ENCODE measurements around the gene MUCL3. TPM values are rescaled to one million over a fixed set of nuclear protein-coding genes. Genes with fewer than 3 reads are reported as not detected.

MUCL3 gene
- total RNA-seq, 4 donors from 2014 or later = 0.18 TPM; not detected in 3

DNA sequence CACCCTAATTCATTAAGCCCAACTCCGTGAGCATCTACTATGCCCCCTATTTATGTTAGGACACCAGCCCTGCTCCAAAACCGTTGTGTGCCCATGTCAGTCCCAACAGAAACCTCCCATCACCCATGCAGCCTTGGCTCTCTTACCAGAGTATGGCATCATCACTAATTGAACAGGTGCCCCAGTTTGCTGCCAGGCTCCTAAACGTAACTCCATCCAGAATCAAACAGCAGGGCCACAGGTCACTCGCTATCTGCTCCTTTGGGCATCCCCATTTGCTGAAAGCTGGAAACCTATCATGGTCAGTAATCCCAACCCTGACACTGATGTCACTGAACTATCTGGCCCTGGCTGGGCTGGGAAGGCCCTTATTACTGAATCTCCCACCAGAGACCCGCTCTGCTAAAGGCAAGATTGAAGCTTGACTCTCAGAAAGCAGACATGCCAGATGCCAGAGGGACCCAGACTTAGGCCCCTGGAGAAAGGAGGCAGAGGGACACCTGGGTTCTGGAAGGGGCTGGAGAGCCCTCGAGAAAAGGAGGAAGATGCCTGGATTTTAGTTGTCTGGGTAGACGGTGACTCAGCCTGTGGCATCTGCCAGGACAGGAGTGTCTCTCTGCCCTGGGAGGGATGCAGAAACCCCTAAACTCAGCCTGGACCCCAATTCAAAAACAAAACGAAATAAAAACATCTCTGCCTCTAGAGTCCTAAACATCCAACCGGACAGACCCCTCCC is 14.0 kb downstream of the MUCL3 start:
- Histone ChIP-seq H3K27ac (peak overlapping the region in 1 of 4 donors; percentile 59), H3K4me1 (peaks cover 0 to 15% (median 3%) of the 10 kb centered on the region in 4 donors), H3K4me3 (peak overlapping the region; percentile 32 to 49 (median 46)), H3K9me3 (no peaks in the 10 kb centered on the region), H3K27me3 (no peaks in the 10 kb centered on the region), H3K36me3 (no peaks in the 10 kb centered on the region)
- TF ChIP-seq, protein P1, sequence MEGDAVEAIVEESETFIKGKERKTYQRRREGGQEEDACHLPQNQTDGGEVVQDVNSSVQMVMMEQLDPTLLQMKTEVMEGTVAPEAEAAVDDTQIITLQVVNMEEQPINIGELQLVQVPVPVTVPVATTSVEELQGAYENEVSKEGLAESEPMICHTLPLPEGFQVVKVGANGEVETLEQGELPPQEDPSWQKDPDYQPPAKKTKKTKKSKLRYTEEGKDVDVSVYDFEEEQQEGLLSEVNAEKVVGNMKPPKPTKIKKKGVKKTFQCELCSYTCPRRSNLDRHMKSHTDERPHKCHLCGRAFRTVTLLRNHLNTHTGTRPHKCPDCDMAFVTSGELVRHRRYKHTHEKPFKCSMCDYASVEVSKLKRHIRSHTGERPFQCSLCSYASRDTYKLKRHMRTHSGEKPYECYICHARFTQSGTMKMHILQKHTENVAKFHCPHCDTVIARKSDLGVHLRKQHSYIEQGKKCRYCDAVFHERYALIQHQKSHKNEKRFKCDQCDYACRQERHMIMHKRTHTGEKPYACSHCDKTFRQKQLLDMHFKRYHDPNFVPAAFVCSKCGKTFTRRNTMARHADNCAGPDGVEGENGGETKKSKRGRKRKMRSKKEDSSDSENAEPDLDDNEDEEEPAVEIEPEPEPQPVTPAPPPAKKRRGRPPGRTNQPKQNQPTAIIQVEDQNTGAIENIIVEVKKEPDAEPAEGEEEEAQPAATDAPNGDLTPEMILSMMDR (IDR thresholded peaks at IDR 0.05) = no peak
- TF ChIP-seq POLR2A (IDR thresholded peaks at IDR 0.05) = no peak
- no peak for DNase-seq

GRCh38 chr6:30955367-30956042 is 14.7 kb downstream of the MUCL3 start:
- Histone ChIP-seq H3K4me1 (peaks cover 0 to 15% (median 3%) of the 10 kb centered on the region in 4 donors), H3K36me3 (no peaks in the 10 kb centered on the region), H3K27ac (peak overlapping the region in 2 of 4 donors; percentile 0 to 59), H3K9me3 (no peaks in the 10 kb centered on the region), H3K4me3 (peak overlapping the region; percentile 32 to 49 (median 46)), H3K27me3 (no peaks in the 10 kb centered on the region)
- TF ChIP-seq, protein P1 (IDR thresholded peaks at IDR 0.05) = no peak
- no peak for TF ChIP-seq POLR2A (IDR thresholded peaks at IDR 0.05)
- DNase-seq = peak; percentile 63 to 85 (median 73)

DNA sequence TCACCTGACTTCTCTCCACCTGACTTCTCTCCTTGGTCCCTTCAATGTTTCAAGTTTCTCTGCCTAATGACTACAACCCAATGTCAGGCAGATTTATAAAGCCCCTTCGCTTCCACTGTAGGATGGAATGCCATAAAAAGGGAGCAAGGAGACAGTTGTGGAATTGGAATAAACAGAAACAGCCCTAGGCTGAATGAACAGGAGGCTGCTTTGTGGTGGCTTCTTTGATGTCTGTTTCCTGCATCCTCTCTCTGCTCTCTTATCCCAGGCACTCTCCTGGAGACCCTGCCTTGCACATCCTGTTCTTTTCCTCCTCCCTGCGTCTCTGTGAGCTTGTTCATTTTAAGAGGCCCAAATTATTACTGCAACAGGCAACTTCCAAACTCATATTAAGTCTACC is 16.9 kb downstream of the MUCL3 start:
- Histone ChIP-seq H3K27ac (no peak overlapping the region), H3K36me3 (no peaks in the 10 kb centered on the region), H3K27me3 (no peaks in the 10 kb centered on the region), H3K4me1 (peaks cover 0 to 15% (median 3%) of the 10 kb centered on the region in 4 donors), H3K4me3 (no peak overlapping the region), H3K9me3 (no peaks in the 10 kb centered on the region)
- DNase-seq = no peak
- TF ChIP-seq, protein P1 (IDR thresholded peaks at IDR 0.05) = no peak
- no peak for TF ChIP-seq POLR2A (IDR thresholded peaks at IDR 0.05)

GRCh38 chr6:30960907-30961673 is 20.3 kb downstream of the MUCL3 start:
- DNase-seq = no peak
- no peak for TF ChIP-seq POLR2A (IDR thresholded peaks at IDR 0.05)
- TF ChIP-seq, protein P1 (IDR thresholded peaks at IDR 0.05) = no peak
- Histone ChIP-seq H3K27ac (no peak overlapping the region), H3K4me3 (no peak overlapping the region), H3K36me3 (no peaks in the 10 kb centered on the region), H3K27me3 (no peaks in the 10 kb centered on the region), H3K9me3 (no peaks in the 10 kb centered on the region), H3K4me1 (peaks cover 0 to 2% (median under 1%) of the 10 kb centered on the region in 4 donors)

GRCh38 chr6:30962716-30963115 is 21.9 kb downstream of the MUCL3 start:
- DNase-seq = no peak
- Histone ChIP-seq H3K36me3 (no peaks in the 10 kb centered on the region), H3K4me3 (no peak overlapping the region), H3K9me3 (no peaks in the 10 kb centered on the region), H3K27ac (no peak overlapping the region), H3K4me1 (no peaks in the 10 kb centered on the region), H3K27me3 (no peaks in the 10 kb centered on the region)
- TF ChIP-seq, protein P1 (IDR thresholded peaks at IDR 0.05) = no peak
- no peak for TF ChIP-seq POLR2A (IDR thresholded peaks at IDR 0.05)
